ENCODE data around the gene SAV1.

The SAV1 gene

DNA sequence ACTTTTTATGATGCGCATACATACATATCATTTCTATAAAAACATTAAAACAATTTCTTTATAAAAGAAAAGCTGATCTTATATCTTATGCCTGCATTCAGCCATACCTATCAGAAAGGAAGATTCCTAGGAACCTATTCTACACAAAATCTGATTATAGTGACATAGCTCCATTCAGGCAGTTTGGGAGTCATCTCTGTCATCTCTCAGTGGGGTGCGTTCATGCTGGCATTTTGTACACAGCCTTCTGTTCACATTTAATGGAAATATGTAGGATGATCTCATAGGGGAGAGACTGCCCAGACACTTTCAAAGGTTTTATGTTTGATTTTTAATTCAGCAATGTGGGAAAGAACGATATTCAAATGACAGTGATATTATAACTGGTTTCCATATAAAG lies 55.3 kb downstream of the SAV1 start:
- no peak overlapping the region for H3K4me3 Mint-ChIP-seq
- no peak overlapping the region for H3K27ac Mint-ChIP-seq
- H3K36me3 Mint-ChIP-seq (ENCODE audit: insufficient read depth) = no peaks in the 10 kb centered on the region
- peaks cover 0 to 11% of the 10 kb centered on the region in 2 donors for H3K27me3 Mint-ChIP-seq
- ATAC-seq (replicated peaks) (no peak), DNase-seq (no peak)
- H3K9me3 Mint-ChIP-seq = no peaks in the 10 kb centered on the region
- H3K4me1 Mint-ChIP-seq (ENCODE audit: low read depth in 2 of 2) = no peaks in the 10 kb centered on the region

GRCh38 chr14:50610465-50610864 lies 57.6 kb downstream of the SAV1 start:
- ATAC-seq (replicated peaks) (no peak), DNase-seq (no peak)
- no peaks in the 10 kb centered on the region for H3K9me3 Mint-ChIP-seq
- H3K27ac Mint-ChIP-seq = no peak overlapping the region
- no peak overlapping the region for H3K4me3 Mint-ChIP-seq
- H3K36me3 Mint-ChIP-seq (ENCODE audit: insufficient read depth) = no peaks in the 10 kb centered on the region
- no peaks in the 10 kb centered on the region for H3K4me1 Mint-ChIP-seq (ENCODE audit: low read depth in 2 of 2)
- peaks cover 0 to 11% of the 10 kb centered on the region in 2 donors for H3K27me3 Mint-ChIP-seq

- Mint-ChIP-seq H3K4me1 (ENCODE audit: low read depth in 2 of 2) (no peaks in the 10 kb centered on the region), H3K4me3 (no peak overlapping the region), H3K9me3 (no peaks in the 10 kb centered on the region), H3K36me3 (ENCODE audit: insufficient read depth) (no peaks in the 10 kb centered on the region), H3K27ac (no peak overlapping the region), H3K27me3 (peaks cover 0 to 11% of the 10 kb centered on the region in 2 donors)
- DNase-seq (no peak), ATAC-seq (replicated peaks) (no peak)
These were observed 59.7 kb downstream of the SAV1 start for GRCh38 chr14:50608302-50608851.

DNA sequence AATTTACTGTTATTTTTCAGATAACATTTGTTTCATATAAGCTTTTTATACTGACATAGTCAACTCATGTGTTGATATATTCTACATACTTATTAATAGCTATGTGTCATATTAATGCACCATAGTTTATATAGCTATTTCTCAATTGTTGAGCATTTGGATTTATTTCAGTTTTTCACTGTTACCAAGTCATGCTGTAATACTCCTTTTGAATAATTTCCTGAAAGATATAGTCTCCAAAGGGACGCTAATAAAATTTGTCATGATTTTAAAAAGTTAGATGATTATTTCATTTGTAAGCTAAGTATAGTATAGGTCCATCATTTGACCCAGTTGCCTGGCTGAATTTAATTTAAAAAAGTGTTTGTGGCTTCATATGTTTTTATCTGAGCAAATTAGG lies 60.3 kb downstream of the SAV1 start:
- Mint-ChIP-seq H3K27me3 (peaks cover 0 to 11% of the 10 kb centered on the region in 2 donors), H3K4me1 (ENCODE audit: low read depth in 2 of 2) (no peaks in the 10 kb centered on the region), H3K4me3 (no peak overlapping the region)

DNA sequence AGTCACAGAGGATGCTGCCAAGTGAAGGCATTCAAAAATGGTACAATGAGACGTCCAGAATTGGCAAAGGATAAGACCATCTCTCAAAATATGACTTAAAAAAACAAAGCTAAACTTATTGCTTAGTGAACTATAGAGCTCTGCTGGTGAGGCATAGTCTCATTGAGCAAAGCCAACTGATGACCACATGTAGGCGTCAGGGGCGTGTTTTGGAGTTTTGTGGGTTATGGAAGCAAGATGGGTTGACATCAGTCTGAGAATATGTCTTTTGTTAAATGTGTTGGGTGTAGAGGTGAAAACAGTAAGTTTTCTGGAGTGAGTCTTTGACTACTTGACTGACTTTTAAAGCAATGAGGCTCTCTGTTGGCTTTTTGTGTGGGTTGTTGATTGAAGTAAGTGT lies 60.9 kb downstream of the SAV1 start:
- Mint-ChIP-seq H3K4me3 (no peak overlapping the region), H3K36me3 (ENCODE audit: insufficient read depth) (no peaks in the 10 kb centered on the region), H3K4me1 (ENCODE audit: low read depth in 2 of 2) (no peaks in the 10 kb centered on the region), H3K27me3 (peaks cover 0 to 11% of the 10 kb centered on the region in 2 donors), H3K27ac (no peak overlapping the region), H3K9me3 (no peaks in the 10 kb centered on the region)
- ATAC-seq (replicated peaks) = no peak
- no peak for DNase-seq

More for the DNA sequence above, 60.3 kb downstream of the SAV1 start:
- H3K27ac Mint-ChIP-seq = no peak overlapping the region
- H3K36me3 Mint-ChIP-seq (ENCODE audit: insufficient read depth) = no peaks in the 10 kb centered on the region
- H3K9me3 Mint-ChIP-seq = no peaks in the 10 kb centered on the region
- DNase-seq (no peak), ATAC-seq (replicated peaks) (no peak)

DNA sequence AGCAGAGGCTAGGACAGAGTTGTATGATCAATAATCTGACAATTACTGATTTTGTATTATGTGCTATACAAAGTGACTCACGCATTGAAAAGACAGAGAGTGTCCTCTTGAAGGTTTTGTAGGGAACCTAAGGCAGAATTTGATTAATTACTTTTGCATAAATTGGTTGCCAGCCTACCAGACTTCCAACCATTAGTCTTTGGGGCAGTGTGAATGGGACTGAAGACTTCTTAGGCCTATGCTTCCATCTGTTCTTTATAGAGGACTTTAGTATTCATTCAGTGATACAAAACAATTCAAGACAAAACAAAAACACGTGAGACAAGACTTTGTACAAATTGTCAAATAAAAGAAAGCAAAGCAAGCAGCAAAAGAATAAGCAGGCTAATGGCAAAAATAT lies 61.6 kb downstream of the SAV1 start:
- DNase-seq (no peak), ATAC-seq (replicated peaks) (no peak)
- Mint-ChIP-seq H3K36me3 (ENCODE audit: insufficient read depth) (no peaks in the 10 kb centered on the region), H3K27me3 (peaks cover 0 to 8% of the 10 kb centered on the region in 2 donors), H3K4me3 (no peak overlapping the region), H3K4me1 (ENCODE audit: low read depth in 2 of 2) (no peaks in the 10 kb centered on the region), H3K9me3 (no peaks in the 10 kb centered on the region), H3K27ac (no peak overlapping the region)

DNA sequence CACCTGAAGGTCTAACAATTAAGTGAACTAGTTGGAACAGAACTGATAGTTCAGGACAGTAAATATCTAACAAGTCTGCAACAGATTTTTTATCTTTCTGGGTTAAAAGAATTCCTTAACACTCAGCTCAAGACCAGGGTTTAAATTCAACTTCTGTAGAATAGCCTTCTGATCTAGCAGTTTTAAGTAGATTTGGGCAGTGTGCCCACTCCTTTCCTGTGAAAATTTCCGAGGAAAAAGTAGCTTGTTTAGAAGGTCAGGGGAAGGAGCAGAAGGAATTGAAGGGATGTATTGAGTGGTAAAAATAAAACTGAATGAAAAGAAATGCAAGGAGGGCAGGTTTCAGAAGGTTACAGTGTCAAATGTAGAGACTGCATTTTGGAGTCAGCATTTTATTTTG lies 62.3 kb downstream of the SAV1 start:
- no peaks in the 10 kb centered on the region for H3K4me1 Mint-ChIP-seq (ENCODE audit: low read depth in 2 of 2)
- ATAC-seq (replicated peaks) (no peak), DNase-seq (no peak)
- H3K4me3 Mint-ChIP-seq = no peak overlapping the region
- no peak overlapping the region for H3K27ac Mint-ChIP-seq
- no peaks in the 10 kb centered on the region for H3K36me3 Mint-ChIP-seq (ENCODE audit: insufficient read depth)
- no peaks in the 10 kb centered on the region for H3K9me3 Mint-ChIP-seq
- H3K27me3 Mint-ChIP-seq = peaks cover 0 to under 1% of the 10 kb centered on the region in 2 donors

DNA sequence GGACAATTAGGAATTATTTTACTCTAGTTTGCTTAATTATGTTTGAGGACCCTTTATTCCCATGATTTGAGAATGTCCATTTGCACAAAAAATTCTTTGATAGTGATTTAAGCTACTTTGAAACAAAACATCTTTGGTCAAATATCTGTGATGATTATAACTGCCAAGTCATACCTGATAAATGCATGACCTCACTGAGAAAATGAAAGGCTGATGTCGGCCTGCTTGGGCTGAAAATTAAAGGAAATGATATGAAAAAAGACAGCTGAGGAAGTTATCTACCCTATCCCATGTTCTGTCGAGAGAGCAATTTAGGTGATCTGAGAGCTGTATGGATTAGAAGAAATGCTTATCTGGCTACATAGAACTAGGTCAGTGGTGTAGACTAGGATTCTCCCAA lies 64.5 kb downstream of the SAV1 start:
- no peaks in the 10 kb centered on the region for H3K27me3 Mint-ChIP-seq
- no peaks in the 10 kb centered on the region for H3K4me1 Mint-ChIP-seq (ENCODE audit: low read depth in 2 of 2)

DNA sequence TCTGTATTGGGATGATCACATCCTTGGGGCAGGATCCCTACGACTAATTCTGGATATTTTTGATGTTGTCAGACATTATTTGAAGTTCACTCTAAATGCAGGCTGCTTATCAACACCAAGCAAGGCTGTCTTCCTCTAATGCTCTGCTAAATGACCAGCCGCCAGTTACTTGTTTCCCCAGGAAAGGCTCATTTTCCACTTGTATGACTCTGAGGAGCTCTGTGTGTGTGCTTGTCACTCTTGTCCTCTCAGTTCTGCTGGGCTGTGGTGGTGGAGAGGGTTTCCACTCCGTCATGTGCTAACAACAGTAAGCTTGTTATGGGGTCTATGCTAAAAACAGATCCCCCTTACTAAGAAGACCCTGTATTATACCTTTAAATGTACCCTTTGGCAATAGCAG lies 66.1 kb downstream of the SAV1 start:
- Mint-ChIP-seq H3K36me3 (ENCODE audit: insufficient read depth) (no peaks in the 10 kb centered on the region), H3K9me3 (no peaks in the 10 kb centered on the region), H3K4me3 (no peak overlapping the region), H3K27me3 (no peaks in the 10 kb centered on the region), H3K4me1 (ENCODE audit: low read depth in 2 of 2) (no peaks in the 10 kb centered on the region), H3K27ac (no peak overlapping the region)
- DNase-seq = no peak
- no peak for ATAC-seq (replicated peaks)

More for the DNA sequence above, 64.5 kb downstream of the SAV1 start:
- Mint-ChIP-seq H3K4me3 (no peak overlapping the region), H3K27ac (no peak overlapping the region), H3K36me3 (ENCODE audit: insufficient read depth) (no peaks in the 10 kb centered on the region), H3K9me3 (no peaks in the 10 kb centered on the region)
- DNase-seq (no peak), ATAC-seq (replicated peaks) (no peak)

GRCh38 chr14:50601394-50601793 lies 66.7 kb downstream of the SAV1 start:
- Mint-ChIP-seq H3K27ac (no peak overlapping the region), H3K9me3 (no peaks in the 10 kb centered on the region), H3K27me3 (no peaks in the 10 kb centered on the region), H3K4me1 (ENCODE audit: low read depth in 2 of 2) (no peaks in the 10 kb centered on the region), H3K4me3 (no peak overlapping the region), H3K36me3 (ENCODE audit: insufficient read depth) (no peaks in the 10 kb centered on the region)
- ATAC-seq (replicated peaks) (no peak), DNase-seq (no peak)

- Mint-ChIP-seq H3K27ac (no peak overlapping the region), H3K27me3 (no peaks in the 10 kb centered on the region), H3K36me3 (ENCODE audit: insufficient read depth) (no peaks in the 10 kb centered on the region), H3K4me3 (no peak overlapping the region), H3K9me3 (no peaks in the 10 kb centered on the region), H3K4me1 (ENCODE audit: low read depth in 2 of 2) (no peaks in the 10 kb centered on the region)
- no peak for DNase-seq
- no peak for ATAC-seq (replicated peaks)
These were observed 67.3 kb downstream of the SAV1 start for GRCh38 chr14:50600849-50601248.

- H3K4me3 Mint-ChIP-seq = no peak overlapping the region
- ATAC-seq (replicated peaks) (no peak), DNase-seq (no peak)
- no peaks in the 10 kb centered on the region for H3K27me3 Mint-ChIP-seq
- H3K36me3 Mint-ChIP-seq (ENCODE audit: insufficient read depth) = no peaks in the 10 kb centered on the region
- H3K9me3 Mint-ChIP-seq = no peaks in the 10 kb centered on the region
- peak overlapping the region in 1 of 2 donors; percentile 42 for H3K27ac Mint-ChIP-seq
- no peaks in the 10 kb centered on the region for H3K4me1 Mint-ChIP-seq (ENCODE audit: low read depth in 2 of 2)
These were observed 68.2 kb downstream of the SAV1 start for GRCh38 chr14:50599700-50600444.

GRCh38 chr14:50598765-50599164 lies 69.3 kb downstream of the SAV1 start:
- H3K4me3 Mint-ChIP-seq = no peak overlapping the region
- H3K27me3 Mint-ChIP-seq = no peaks in the 10 kb centered on the region
- DNase-seq (no peak), ATAC-seq (replicated peaks) (no peak)
- H3K9me3 Mint-ChIP-seq = no peaks in the 10 kb centered on the region
- no peak overlapping the region for H3K27ac Mint-ChIP-seq
- no peaks in the 10 kb centered on the region for H3K4me1 Mint-ChIP-seq (ENCODE audit: low read depth in 2 of 2)
- no peaks in the 10 kb centered on the region for H3K36me3 Mint-ChIP-seq (ENCODE audit: insufficient read depth)

DNA sequence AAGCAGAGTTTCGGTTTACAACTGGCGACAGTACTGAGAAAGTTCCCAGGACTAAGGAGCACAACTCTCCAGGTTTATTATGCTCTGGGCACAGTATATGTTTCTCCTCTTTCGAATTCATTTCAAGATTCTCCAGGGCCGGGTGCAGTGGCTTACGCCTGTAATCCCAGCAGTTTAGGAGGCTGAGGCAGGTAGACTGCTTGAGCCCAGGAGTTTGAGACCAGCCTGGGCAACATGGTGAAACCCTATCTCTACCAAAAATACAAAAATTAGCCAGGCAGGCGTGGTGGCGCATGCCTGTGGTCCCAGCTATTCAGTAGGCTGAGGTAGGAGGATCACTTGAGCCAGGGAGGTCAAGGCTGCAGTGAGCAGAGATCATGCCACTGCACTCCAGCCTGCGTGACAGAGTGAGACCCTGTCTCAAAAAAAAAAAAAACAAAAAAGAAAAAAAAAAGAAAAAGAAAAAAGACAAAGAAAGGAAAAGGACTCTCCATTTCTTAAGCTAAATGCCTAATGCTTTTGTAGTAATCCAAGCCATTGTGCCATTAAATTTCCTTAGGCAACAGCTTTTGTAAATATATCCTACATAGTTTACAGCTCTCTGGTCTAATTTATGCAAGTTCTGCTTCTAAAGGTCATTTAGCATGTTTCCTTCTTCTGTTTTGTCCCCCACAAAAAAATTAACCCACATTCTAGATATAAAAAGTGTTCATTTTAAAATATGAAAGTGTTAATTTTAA lies 73.4 kb downstream of the SAV1 start:
- ATAC-seq (replicated peaks) (no peak), DNase-seq (no peak)
- Mint-ChIP-seq H3K27me3 (peaks cover 0 to 8% of the 10 kb centered on the region in 2 donors), H3K4me1 (ENCODE audit: low read depth in 2 of 2) (no peaks in the 10 kb centered on the region), H3K36me3 (ENCODE audit: insufficient read depth) (no peaks in the 10 kb centered on the region), H3K9me3 (no peaks in the 10 kb centered on the region), H3K27ac (no peak overlapping the region), H3K4me3 (no peak overlapping the region)
